Coronary artery (tissue), 2 donors: Measurements from ENCODE around the gene NHSL2.

ENCODE experiments used
- DNase-seq: peaks from one replicate; pipeline ENCODE4 v3.0.0-alpha.2; 2017; ENCODE audit warnings: low spot score
- H3K27ac ChIP-seq, 2 donors: fragments of 200-600 bp; sonication (generic); one replicate each; pipeline ENCODE4 v1.5.1; 2016 to 2019
- H3K4me3 ChIP-seq: fragments of 200-600 bp; sonication (generic); 2 replicates; pipeline ENCODE4 v1.5.1; 2016; ENCODE audit warnings: mild to moderate bottlenecking, moderate library complexity
- TF ChIP-seq, protein P1 (sequence below): fragments of 200-600 bp; sonication (generic); IDR thresholded peaks from one replicate; pipeline ENCODE4 v1.5.1; 2019; ENCODE audit warnings: antibody characterized with exemption

Gene NHSL2

DNA sequence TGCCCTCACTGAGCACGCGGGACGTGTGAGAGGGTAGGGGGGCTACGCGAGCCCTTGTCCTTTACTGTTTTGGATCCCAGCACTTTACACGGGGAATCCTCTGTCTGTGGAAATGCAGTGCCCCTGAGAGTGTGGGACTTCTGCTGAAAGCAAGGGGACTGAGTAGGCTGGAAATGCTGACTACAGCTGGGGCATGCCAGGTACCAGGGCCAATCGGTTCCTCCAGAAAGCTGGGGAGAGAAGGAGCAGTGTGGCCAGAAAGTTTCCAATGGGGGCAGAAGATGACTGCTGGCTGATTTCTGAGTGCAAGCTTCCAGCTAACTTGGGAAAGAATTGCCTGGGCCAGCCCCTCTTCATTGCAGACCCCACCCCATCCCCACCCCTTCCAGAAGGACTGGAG is 1.5 kb downstream of the NHSL2 start:
- H3K4me3 ChIP-seq = peak overlapping the region; percentile 61
- TF ChIP-seq, protein P1, sequence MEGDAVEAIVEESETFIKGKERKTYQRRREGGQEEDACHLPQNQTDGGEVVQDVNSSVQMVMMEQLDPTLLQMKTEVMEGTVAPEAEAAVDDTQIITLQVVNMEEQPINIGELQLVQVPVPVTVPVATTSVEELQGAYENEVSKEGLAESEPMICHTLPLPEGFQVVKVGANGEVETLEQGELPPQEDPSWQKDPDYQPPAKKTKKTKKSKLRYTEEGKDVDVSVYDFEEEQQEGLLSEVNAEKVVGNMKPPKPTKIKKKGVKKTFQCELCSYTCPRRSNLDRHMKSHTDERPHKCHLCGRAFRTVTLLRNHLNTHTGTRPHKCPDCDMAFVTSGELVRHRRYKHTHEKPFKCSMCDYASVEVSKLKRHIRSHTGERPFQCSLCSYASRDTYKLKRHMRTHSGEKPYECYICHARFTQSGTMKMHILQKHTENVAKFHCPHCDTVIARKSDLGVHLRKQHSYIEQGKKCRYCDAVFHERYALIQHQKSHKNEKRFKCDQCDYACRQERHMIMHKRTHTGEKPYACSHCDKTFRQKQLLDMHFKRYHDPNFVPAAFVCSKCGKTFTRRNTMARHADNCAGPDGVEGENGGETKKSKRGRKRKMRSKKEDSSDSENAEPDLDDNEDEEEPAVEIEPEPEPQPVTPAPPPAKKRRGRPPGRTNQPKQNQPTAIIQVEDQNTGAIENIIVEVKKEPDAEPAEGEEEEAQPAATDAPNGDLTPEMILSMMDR = no peak
- no peak for DNase-seq
- peak overlapping the region in 1 of 2 donors; percentile 52 for H3K27ac ChIP-seq

DNA sequence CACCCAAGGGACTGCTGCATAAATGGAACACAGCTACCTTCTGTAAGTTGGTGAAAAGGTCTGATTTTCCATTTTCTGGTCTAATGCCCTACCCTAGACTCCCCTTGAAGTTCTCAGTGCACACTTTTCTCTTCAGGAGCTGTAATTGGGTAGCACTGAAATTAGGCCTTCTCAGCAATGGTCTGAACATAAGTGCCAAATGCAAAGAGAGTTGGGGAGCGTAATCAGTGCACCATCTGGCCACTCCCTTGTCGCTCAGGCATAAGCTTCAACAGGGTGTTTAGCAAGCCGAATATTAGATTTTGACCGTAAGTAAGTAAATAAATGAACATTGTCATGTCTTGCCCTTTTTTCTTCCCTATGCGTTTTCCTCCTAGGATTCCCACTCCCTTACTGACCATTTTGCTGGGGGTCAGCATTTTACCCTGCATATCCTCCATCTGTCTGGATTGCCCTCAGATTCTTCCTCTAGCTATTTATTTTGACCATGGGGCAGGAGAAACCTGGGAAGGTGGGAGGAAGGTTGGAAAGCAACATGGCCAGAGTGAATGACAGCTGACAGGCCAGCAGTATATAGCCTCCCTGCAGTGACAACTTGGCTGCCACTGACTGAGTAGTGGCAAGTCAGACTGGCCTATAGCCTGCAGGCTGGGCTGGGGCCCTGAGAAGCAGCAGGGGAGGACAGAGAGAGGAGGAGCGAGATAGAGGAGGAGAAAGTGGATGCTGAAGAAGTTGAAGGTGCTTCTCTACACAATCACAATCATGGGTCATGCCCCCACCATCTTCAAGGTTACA is 2.7 kb downstream of the NHSL2 start:
- Histone ChIP-seq H3K4me3 (no peak overlapping the region), H3K27ac (no peak overlapping the region)
- TF ChIP-seq, protein P1 = no peak
- no peak for DNase-seq

DNA sequence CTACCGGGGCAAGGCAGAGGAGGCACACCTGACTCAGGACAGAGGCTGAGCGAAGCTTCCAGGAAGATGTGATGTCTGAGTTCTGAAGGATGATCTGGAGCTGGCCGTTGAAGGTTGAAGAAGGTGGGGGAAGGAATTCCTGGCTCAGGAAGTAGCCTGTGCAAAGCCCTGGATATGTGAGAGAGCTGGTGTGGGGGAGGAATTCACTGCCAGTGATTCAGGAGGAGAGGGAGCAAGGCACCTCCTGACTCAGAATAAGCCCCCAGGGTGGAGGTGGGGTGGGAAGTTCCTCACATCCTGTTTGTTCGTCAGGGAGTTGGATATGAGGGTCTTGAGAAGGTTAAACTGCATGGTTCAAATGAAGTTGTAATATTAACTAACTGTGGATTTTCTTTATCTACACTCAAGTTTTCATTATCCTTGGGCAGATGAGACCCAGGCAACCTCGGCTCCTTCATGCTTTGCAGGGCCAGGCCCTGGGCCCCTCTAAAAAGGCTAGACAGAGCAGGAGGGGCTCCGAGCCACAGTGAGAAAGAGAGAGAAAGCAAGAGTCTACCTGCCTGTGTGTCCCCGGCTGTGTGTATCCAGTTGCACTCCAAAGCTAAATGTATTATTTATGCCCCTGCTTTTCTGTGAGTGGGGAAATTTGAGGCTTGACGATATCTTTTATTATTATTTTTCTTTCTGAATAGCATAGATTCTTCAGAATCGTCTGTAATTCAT is 7.1 kb downstream of the NHSL2 start:
- no peak overlapping the region for H3K4me3 ChIP-seq

DNA sequence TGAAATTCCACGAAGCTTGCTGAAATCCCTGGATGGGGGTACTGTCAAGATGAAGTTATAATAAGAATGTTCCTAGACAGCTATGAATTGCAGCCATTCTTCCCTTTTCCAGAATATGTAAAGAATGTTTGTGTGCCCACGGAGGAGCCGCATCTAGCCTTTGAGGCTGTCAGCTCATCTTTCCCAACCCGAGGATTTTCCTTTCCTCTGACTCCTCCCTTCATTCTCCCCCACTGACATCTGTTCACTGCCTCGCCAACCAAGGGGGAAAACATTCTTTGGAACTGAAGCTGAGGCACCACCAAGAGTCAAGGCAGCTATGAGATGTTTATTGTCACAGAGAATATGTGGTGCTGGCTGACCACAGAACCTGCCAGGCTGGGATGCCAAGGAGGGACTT is 8.8 kb downstream of the NHSL2 start:
- Histone ChIP-seq H3K4me3 (no peak overlapping the region), H3K27ac (no peak overlapping the region)
- no peak for DNase-seq
- TF ChIP-seq, protein P1 = no peak

More for the DNA sequence above, 7.1 kb downstream of the NHSL2 start:
- TF ChIP-seq, protein P1 = no peak
- no peak overlapping the region for H3K27ac ChIP-seq
- DNase-seq = no peak

DNA sequence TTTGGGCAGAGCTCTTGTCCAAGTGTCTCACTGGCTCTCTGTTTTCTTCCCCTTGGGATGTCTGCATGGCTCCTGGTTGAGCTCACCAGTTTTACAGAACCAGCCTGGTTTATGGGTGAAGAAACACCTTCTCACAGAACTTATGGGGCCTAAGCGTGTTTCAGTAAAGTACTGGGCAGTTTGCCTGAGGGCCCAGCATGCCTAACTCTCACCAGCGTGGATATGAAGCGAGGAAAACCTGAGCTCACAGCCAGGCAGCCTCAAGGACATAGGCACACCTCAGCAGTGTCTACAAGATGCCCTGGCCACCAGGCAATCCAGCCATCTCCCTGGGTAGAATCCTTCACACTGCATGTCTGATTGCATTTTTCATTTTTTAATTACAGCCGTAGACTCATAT is 9.2 kb downstream of the NHSL2 start:
- H3K27ac ChIP-seq = no peak overlapping the region
- H3K4me3 ChIP-seq = no peak overlapping the region
- no peak for DNase-seq
- TF ChIP-seq, protein P1 = no peak

DNA sequence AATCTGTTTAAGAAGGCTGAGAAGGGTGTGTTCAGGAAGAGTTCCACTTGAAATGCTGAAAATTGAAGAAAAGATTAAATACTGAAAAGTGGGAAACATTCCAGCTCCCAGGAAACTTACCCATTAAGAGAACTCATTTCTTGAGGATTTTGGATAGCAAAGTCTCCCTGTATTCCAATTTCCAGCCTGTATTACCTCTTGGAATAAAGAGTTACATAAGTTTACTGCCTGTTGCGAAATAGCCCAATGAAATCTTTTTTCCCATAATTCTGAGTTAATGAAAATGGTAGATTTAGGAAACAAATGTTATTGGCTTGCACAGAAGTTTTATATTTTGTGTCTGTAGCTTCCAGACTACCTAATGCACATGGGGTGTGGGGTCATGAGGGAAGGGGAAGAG is 12.0 kb downstream of the NHSL2 start:
- TF ChIP-seq, protein P1 = no peak
- no peak for DNase-seq
- Histone ChIP-seq H3K27ac (no peak overlapping the region), H3K4me3 (no peak overlapping the region)
